K562 (cell line): ENCODE results near the gene CACNA2D4. TPM values are rescaled to one million over a fixed set of nuclear protein-coding genes. Genes with fewer than 3 reads are reported as not detected.

Experiments used
- ATAC-seq: fragments of 200-7000 bp; cut with Tn5 transposase; 3 replicates; pipeline ENCODE4 v1.9.1; 2020; ENCODE audit warnings: moderate library complexity
- BruUV-seq: library from RNA; stranded (reverse); fragments of 400-500 nt; replicated peaks from 2 replicates; lab custom pipeline; 2021; lab: Mats Ljungman, UMichigan
- CTCF ChIA-PET: fragments of 300-600 bp; formaldehyde crosslinking; extraction: SDS; loops from one replicate; lab custom pipeline; 2021; ENCODE audit warnings: low intra/inter-chr PET ratio; lab: Yijun Ruan, JAX
- POLR2A ChIA-PET: fragments of 300-600, 350-650 bp; sonication (Branson Sonifier 250); formaldehyde crosslinking; extraction: SDS; loops from one replicate; lab custom pipeline; 2021; ENCODE audit warnings: antibody characterized with exemption, inconsistent platforms; lab: Yijun Ruan, JAX
- DNase-seq, 4 experiments: peaks; one replicate each; pipeline versions ENCODE4 v3.0.0 to v3.0.0-alpha.2; 2011 to 2018; ENCODE audit warnings: low spot score in 3 of 4, mixed read lengths in 3 of 4; ENCODE audit errors: extremely low read depth in 1 of 4
- FAIRE-seq: peaks from 2 replicates; lab custom pipeline; 2011; peaks lifted over from hg19 to GRCh38; lab: Jason Lieb, UNC
- H2AFZ ChIP-seq: 2 replicates; pipeline ENCODE4 v1.6.0; 2011; ENCODE audit warnings: low read depth, low read length, control low read depth, inconsistent platforms
- H3K27ac ChIP-seq: fragments of 200-600 bp; 3 replicates; pipeline ENCODE4 v1.8.0; 2011; ENCODE audit warnings: low read depth, mild to moderate bottlenecking, control low read depth, inconsistent platforms, low read length, moderate library complexity, mixed read lengths; ENCODE audit errors: extremely low read depth
- H3K27me3 ChIP-seq, 2 experiments: fragments of 300-600 bp in 1 of 2; 2 replicates in 1 of 2; 3 replicates in 1 of 2; pipeline versions ENCODE4 v1.6.0 to v1.8.0; 2011; ENCODE audit warnings: inconsistent platforms in 2 of 2, low read length in 2 of 2, mild to moderate bottlenecking in 1 of 2, mixed read lengths in 1 of 2, moderate library complexity in 1 of 2; ENCODE audit not compliant: control insufficient read depth in 2 of 2, insufficient read depth in 2 of 2
- H3K36me3 ChIP-seq: fragments of 300-600 bp; 3 replicates; pipeline ENCODE4 v1.8.0; 2011; ENCODE audit warnings: mild to moderate bottlenecking, low read length, inconsistent platforms; ENCODE audit not compliant: control insufficient read depth, insufficient read depth
- H3K4me1 ChIP-seq, 2 experiments: fragments of 200-600 bp in 1 of 2; replicated peaks in 1 of 2; 2 replicates in 1 of 2; 3 replicates in 1 of 2; pipeline versions ENCODE4 v1.5.1 to v1.8.0; 2011; ENCODE audit warnings: inconsistent platforms in 2 of 2, low read length in 2 of 2, mild to moderate bottlenecking in 1 of 2, mixed read lengths in 1 of 2, moderate library complexity in 1 of 2; ENCODE audit not compliant: control insufficient read depth in 2 of 2, insufficient read depth in 2 of 2
- H3K4me2 ChIP-seq: 2 replicates; pipeline ENCODE4 v1.6.1; 2011; ENCODE audit warnings: low read length, control low read depth, inconsistent platforms, mixed read lengths; ENCODE audit not compliant: insufficient read depth
- H3K4me3 ChIP-seq: fragments of 200-600 bp; sonication (generic), shearing (Covaris generic); 2 replicates; pipeline ENCODE4 v1.5.1; 2016; ENCODE audit warnings: control low read depth, inconsistent platforms
- H3K79me2 ChIP-seq: fragments of 200-600 bp; 3 replicates; pipeline ENCODE4 v1.8.0; 2011; ENCODE audit warnings: low read length, inconsistent platforms; ENCODE audit not compliant: control insufficient read depth, insufficient read depth
- H3K9ac ChIP-seq, 2 experiments: 2 replicates each; pipeline versions ENCODE4 v1.6.0 to v1.6.1; 2011; ENCODE audit warnings: low read depth in 2 of 2, low read length in 2 of 2, control low read depth in 1 of 2, inconsistent platforms in 1 of 2, mild to moderate bottlenecking in 1 of 2, mixed read lengths in 1 of 2; ENCODE audit not compliant: insufficient read depth in 1 of 2
- H3K9me1 ChIP-seq: one replicate; pipeline ENCODE4 v1.6.0; 2011; ENCODE audit warnings: inconsistent platforms, mild to moderate bottlenecking, low read length, moderate library complexity; ENCODE audit not compliant: control insufficient read depth, insufficient read depth
- H3K9me3 ChIP-seq: replicated peaks from 2 replicates; pipeline ENCODE4 v1.5.1; 2011; ENCODE audit warnings: low read depth, low read length, inconsistent platforms; ENCODE audit not compliant: control insufficient read depth, insufficient read depth
- H4K20me1 ChIP-seq: replicated peaks from 2 replicates; pipeline ENCODE4 v1.6.1; 2011; ENCODE audit warnings: low read length, inconsistent platforms, mixed read lengths; ENCODE audit not compliant: control insufficient read depth, insufficient read depth
- CHD7 ChIP-seq: fragments of 200-600 bp; sonication (generic); IDR thresholded peaks from one replicate; pipeline ENCODE4 v1.6.1; 2012; ENCODE audit warnings: mild to moderate bottlenecking, low read depth, low read length, inconsistent platforms
- EP300 ChIP-seq: IDR thresholded peaks from 2 replicates; pipeline ENCODE4 v1.6.1; 2012; ENCODE audit warnings: low read length, improper control_type of control experiment
- FOXK2 ChIP-seq, 2 experiments: fragments of 450-650 bp; IDR thresholded peaks in 1 of 2; conservative IDR thresholded peaks in 1 of 2; 2 replicates each; pipeline ENCODE4 v1.6.1; 2016; ENCODE audit warnings: low read depth in 2 of 2, mild to moderate bottlenecking in 1 of 2
- KDM1A ChIP-seq, 2 experiments: fragments of 450-650 bp; IDR thresholded peaks; 2 replicates each; pipeline ENCODE4 v1.6.1; 2016; ENCODE audit warnings: mild to moderate bottlenecking in 2 of 2
- NCOR1 ChIP-seq: fragments of 450-650 bp; IDR thresholded peaks from 2 replicates; pipeline ENCODE4 v1.6.1; 2016; ENCODE audit warnings: mild to moderate bottlenecking, moderate library complexity
- NELFE ChIP-seq: IDR thresholded peaks from 2 replicates; pipeline ENCODE4 v1.6.1; 2011; ENCODE audit warnings: mild to moderate bottlenecking; ENCODE audit not compliant: insufficient read depth, insufficient read length
- PTRF ChIP-seq: fragments of 450-650 bp; IDR thresholded peaks from 2 replicates; pipeline ENCODE4 v1.6.1; 2016; ENCODE audit warnings: mild to moderate bottlenecking, missing genetic modification characterization, missing compliant biosample characterization
- RB1 ChIP-seq: fragments of 450-650 bp; IDR thresholded peaks from 2 replicates; pipeline ENCODE4 v1.6.1; 2017; ENCODE audit warnings: low read depth, mild to moderate bottlenecking
- TRIM28 ChIP-seq: fragments of 450-650 bp; IDR thresholded peaks from 2 replicates; pipeline ENCODE4 v1.6.1; 2017
- U2AF1 ChIP-seq: fragments of 200-400 bp; formaldehyde crosslinking; optimal IDR thresholded peaks from 2 replicates; pipeline ENCODE3; 2017; ENCODE audit warnings: mild to moderate bottlenecking, low read depth, low read length, moderate library complexity
- ZNF3 ChIP-seq: fragments of 250-450 bp; sonication (Bioruptor Pico); IDR thresholded peaks from 2 replicates; pipeline ENCODE4 v1.5.0; 2021; ENCODE audit warnings: mild to moderate bottlenecking, moderate library complexity
- ZNF354B ChIP-seq: fragments of 250-450 bp; sonication (Bioruptor Pico); IDR thresholded peaks from 2 replicates; pipeline ENCODE4 v1.4.0; 2020
- WGBS: fragments of 100-300 bp; shearing (Covaris generic); methylation state at CpG from one replicate; pipeline ENCODE4 v1.1.6; 2016; ENCODE audit warnings: low coverage, mixed read lengths; ENCODE audit not compliant: insufficient coverage; ENCODE audit errors: missing lambda C conversion rate; 5-methylcytosine and 5-hydroxymethylcytosine counted together
- in situ Hi-C: fragments of 300-500 bp; cut with MboI; formaldehyde crosslinking; loops from 4 replicates; pipeline ENCODE4 v1.15.0; 2018; ENCODE audit warnings: inconsistent platforms, mixed read lengths
- intact Hi-C: fragments of 100-400 bp; cut with micrococcal nuclease; formaldehyde crosslinking; loops from 2 replicates; pipeline ENCODE4 v1.14.2; 2022
- polyA plus RNA-seq, 8 experiments: library from polyadenylated mRNA; depleted of rRNA in 4 of 8; stranded (reverse) in 5 of 8; unstranded in 3 of 8; fragments of >200 nt; fragmentation: Nextera tagmentation in 2 of 8; fragmentation: Illumina TruSeq in 1 of 8; extraction: Ambion mirVana in 2 of 8; extraction: Trizol in 1 of 8; gene quantifications; 2 replicates each; pipeline versions ENCODE4 v1.2.1 to v1.2.3, GENCODE V29; 2011 to 2014; ENCODE audit warnings: inconsistent platforms in 1 of 8, missing spikeins in 1 of 8
- total RNA-seq, 7 experiments: library from RNA; depleted of rRNA in 6 of 7; stranded (reverse); fragments of >200 nt in 6 of 7; fragmentation: Illumina TruSeq in 2 of 7; extraction: Trizol in 2 of 7; gene quantifications; 2 replicates each; pipeline versions ENCODE4 v1.2.1 to v1.2.3, GENCODE V29; 2011 to 2021; ENCODE audit warnings: low replicate concordance in 1 of 7

Gene CACNA2D4
- total and polyA plus RNA-seq, 9 of the 15 experiments (the other 6 are each of a cell fraction or from before 2014, with no cell fraction given), result 0.04 to 0.69 (median 0.40) TPM; not detected in 3

GRCh38 chr12:1870998-1871917, 47.2 kb downstream of the CACNA2D4 start:
- whole genome bisulfite sequencing, result 6% methylated on average over 21 of the region's 24 CpGs
- Histone ChIP-seq H4K20me1 (no peaks in the 10 kb centered on the region; the same call in 1 of the 2 replicates), H3K9me3 (no peaks in the 10 kb centered on the region), H3K4me2 (no peak overlapping the region), H3K79me2 (no peaks in the 10 kb centered on the region), H3K36me3 (no peaks in the 10 kb centered on the region), H3K4me3 (no peak overlapping the region), H3K4me1 (no peaks in the 10 kb centered on the region; a peak in 1 of 5 replicates), H3K9me1 (no peaks in the 10 kb centered on the region), H3K27me3 (peaks cover 3 to 44% of the 10 kb centered on the region in 2 experiments; a peak in 3 of 5 replicates), H3K9ac (no peak overlapping the region), H3K27ac (no peak overlapping the region), H2AFZ (no peak overlapping the region)
- CTCF ChIA-PET, result no interaction called here
- no peak for FAIRE-seq
- intact Hi-C loops (no loop called here), in situ Hi-C loops (no loop called here)
- no peak for DNase-seq
- BruUV-seq, result no TSS peak
- POLR2A ChIA-PET, result no interaction called here
- ATAC-seq, result no peak
- no peak for TF ChIP-seq FOXK2 (conservative IDR thresholded peaks at IDR 0.05 in 1 of 2, IDR thresholded peaks at IDR 0.05 in 1 of 2; ENCODE audit: low read depth in 2 of 2)
- TF ChIP-seq U2AF1, result no peak
- no peak for TF ChIP-seq TRIM28
- TF ChIP-seq ZNF3 (CRISPR knock-in tag), result no peak
- no peak for TF ChIP-seq EP300
- TF ChIP-seq ZNF354B (CRISPR knock-in tag), result no peak
- no peak for TF ChIP-seq CHD7
- TF ChIP-seq NELFE, result no peak
- no peak for TF ChIP-seq PTRF (tag)
- no peak for TF ChIP-seq RB1
- TF ChIP-seq NCOR1, result no peak
- TF ChIP-seq KDM1A (IDR thresholded peaks at IDR 0.05), result peak in 1 of 2 experiments; percentile 67; a peak in 1 of 4 replicates
